Cardiac atrium fibroblast (primary cell): ENCODE data around the gene VPS9D1. TPM values are rescaled to one million over a fixed set of nuclear protein-coding genes. Genes with fewer than 3 reads are reported as not detected.

Experiments
- total RNA-seq: library from RNA; depleted of rRNA; stranded (reverse); fragments of >200 nt; gene quantifications from 2 replicates; pipeline ENCODE4 v1.2.3, GENCODE V29; 2015

VPS9D1 gene
- 9.7 and 10.8 TPM in 2 replicates for total RNA-seq

DNA sequence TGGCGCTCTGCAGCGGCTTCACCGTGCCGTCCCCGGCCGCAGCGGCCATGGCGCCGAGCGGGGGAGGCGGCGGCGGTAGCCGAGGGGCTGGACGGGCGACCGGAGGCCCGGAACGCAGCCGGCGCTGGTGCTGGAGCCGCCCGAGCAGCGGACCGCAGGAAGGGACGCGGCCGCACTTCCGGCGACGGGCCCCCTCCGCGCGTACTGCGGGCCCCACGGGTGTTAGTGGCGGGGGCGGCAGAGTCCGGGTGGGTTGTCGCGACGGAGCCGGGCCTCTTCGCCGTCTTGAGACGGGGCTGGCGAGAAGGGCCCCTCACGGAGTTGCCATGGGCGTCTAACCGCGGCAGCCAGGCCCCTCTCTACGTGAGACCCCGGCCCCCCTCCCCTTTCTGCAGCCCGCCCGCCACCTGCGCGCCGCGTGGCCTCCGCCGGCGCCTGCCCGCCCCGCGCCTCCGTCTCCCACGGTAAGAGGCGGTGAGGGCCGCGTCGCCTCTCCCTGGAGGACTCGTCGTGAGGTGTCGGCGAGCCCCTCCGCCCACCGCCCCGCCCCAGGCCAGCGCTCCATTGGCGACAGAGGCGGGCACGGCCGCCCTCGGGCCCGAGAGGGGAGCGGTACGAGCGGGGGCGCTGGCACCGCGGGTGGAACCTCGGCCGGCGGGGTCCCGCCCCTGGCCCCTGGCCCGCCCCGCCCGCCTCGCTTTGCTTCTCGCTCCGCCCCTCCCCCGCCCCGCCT is at the start of gene VPS9D1, which contains the start of gene ZNF276:
TSS of gene VPS9D1 (minus strand) at position 86 of the 733 bp plus-strand sequence. CDS start at position 49, 37 bp downstream.
TSS of gene ZNF276 (plus strand) at position 725 of the 733 bp plus-strand sequence. CDS start 104 bp downstream, outside the sequence.

DNA sequence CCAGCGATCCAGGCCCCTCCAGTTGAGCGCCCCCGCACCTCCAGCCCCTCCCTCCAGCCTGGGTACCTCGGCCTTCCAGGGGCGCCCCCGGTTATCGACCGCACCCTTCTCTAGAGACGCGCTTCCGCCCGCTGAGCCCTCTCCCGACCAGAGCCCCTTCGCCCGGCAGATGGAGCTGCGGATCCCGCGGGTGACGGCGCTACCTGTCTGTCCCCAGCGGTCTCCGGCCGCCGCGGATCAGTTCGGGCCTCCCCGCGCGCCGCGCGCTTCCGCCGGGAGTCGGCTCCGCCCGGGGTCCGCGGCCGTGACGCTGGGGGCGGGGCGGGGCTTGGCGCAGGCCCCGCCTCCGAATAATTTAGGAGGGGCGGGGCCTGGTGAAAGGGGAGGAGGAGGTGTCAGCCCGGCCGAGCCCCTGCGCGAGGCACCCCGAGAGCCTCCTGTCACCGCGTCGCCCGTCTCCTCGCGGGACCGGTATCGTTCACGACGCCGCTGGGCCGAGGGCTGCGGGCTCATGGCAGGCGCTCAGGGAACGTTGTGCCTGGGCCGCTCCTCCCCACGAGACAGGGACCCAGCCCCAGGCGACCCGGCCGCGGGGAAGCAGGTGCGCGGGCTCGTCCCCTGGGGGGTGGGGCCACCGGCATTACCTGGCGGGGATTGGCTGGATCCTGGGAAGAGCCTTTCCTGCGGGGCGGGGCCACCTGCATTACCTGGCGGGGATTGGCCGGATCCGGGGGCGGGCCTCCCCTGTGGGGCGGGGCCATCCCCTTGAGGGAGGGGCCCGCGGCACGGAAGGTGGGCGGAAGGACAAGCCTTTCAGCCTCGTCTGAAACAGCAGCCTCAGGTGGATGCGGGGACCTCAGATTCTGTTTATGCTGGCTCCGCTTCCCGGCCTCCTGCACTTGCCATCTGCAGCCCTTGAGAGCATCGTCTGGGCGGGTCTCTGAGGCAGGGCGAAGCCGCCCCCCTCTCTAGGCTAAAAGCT is 19.0 kb downstream of the VPS9D1 start, which contains the start of gene SPATA2L:
TSS of gene SPATA2L (minus strand) at position 281 of the 982 bp plus-strand sequence. CDS start 473 bp downstream, outside the sequence.

GRCh38 chr16:89686520-89687091 is 34.1 kb downstream of the VPS9D1 start, which contains the start of gene CDK10:
TSS of gene CDK10 (plus strand) at chr16:89686689. CDS start at chr16:89686711, 22 bp downstream.

GRCh38 chr16:89657442-89658220 is 63.1 kb downstream of the VPS9D1 start, which contains the start of the genes CHMP1A and SPATA33:
TSS of gene CHMP1A (minus strand) at chr16:89657708. CDS start at chr16:89657588, 120 bp downstream.
TSS of gene SPATA33 (plus strand) at chr16:89657836. CDS start at chr16:89657912, 76 bp downstream.

Other genes with a start within 250 kb of the VPS9D1 start
- 50.0 and 55.1 TPM in 2 replicates for gene ANKRD11, start 230.3 kb downstream of the VPS9D1 start, total RNA-seq
- 51.1 and 81.6 TPM in 2 replicates for gene SPG7, start 212.5 kb downstream of the VPS9D1 start, total RNA-seq
- gene RPL13, start 160.2 kb downstream of the VPS9D1 start, total RNA-seq = 4,789 and 6,170 TPM in 2 replicates
- gene CPNE7, start 145.1 kb downstream of the VPS9D1 start, total RNA-seq = 0.81 and 4.3 TPM in 2 replicates
- 2.5 TPM in 1 of 2 replicates, not detected in the other for gene DPEP1, start 107.3 kb downstream of the VPS9D1 start, total RNA-seq
- 84.3 and 129 TPM in 2 replicates for gene CHMP1A, start 63.2 kb downstream of the VPS9D1 start, total RNA-seq
- 0.36 and 2.9 TPM in 2 replicates for gene SPATA33, start 63.1 kb downstream of the VPS9D1 start, total RNA-seq
- 38.9 and 41.0 TPM in 2 replicates for gene CDK10, start 34.2 kb downstream of the VPS9D1 start, total RNA-seq
- 13.1 and 13.9 TPM in 2 replicates for gene SPATA2L, start 19.2 kb downstream of the VPS9D1 start, total RNA-seq
- 8.7 and 16.6 TPM in 2 replicates for gene ZNF276, start 639 bp upstream of the VPS9D1 start, total RNA-seq
- gene FANCA, start 95.7 kb upstream of the VPS9D1 start, total RNA-seq = 8.1 and 12.5 TPM in 2 replicates
- 1.8 and 3.8 TPM in 2 replicates for gene SPIRE2, start 107.6 kb upstream of the VPS9D1 start, total RNA-seq
- 137 and 166 TPM in 2 replicates for gene TCF25, start 152.7 kb upstream of the VPS9D1 start, total RNA-seq
- 5.8 and 7.4 TPM in 2 replicates for gene MC1R, start 198.0 kb upstream of the VPS9D1 start, total RNA-seq
- gene TUBB3, start 202.4 kb upstream of the VPS9D1 start, total RNA-seq = 163 and 175 TPM in 2 replicates
- 70.3 and 75.6 TPM in 2 replicates for gene DEF8, start 227.9 kb upstream of the VPS9D1 start, total RNA-seq